Stimulated activated CD4-positive, alpha-beta T cell treated with anti-CD3 and anti-CD28 coated beads, Interleukin-12 subunit alpha, Interleukin-12 subunit beta, amount 100 ng/mL, for 4 hours (primary cell): Measurements from ENCODE around the gene ITPA.

Experiments used
- DNase-seq: peaks from one replicate; pipeline ENCODE4 v3.0.0-alpha.2; 2020

Gene ITPA

GRCh38 chr20:3229158-3229557 lies 19.9 kb downstream of the ITPA start:
- no peak for DNase-seq

GRCh38 chr20:3229798-3230197 lies 20.5 kb downstream of the ITPA start:
- DNase-seq = no peak

- no peak for DNase-seq
These were observed 21.8 kb downstream of the ITPA start for GRCh38 chr20:3231116-3231515.

GRCh38 chr20:3231889-3232588 lies 22.7 kb downstream of the ITPA start:
- no peak for DNase-seq

- no peak for DNase-seq
These were observed 24.1 kb downstream of the ITPA start for GRCh38 chr20:3233131-3233990.

- no peak for DNase-seq
These were observed 24.7 kb downstream of the ITPA start for GRCh38 chr20:3233991-3234498.

- DNase-seq = no peak
These were observed 26.5 kb downstream of the ITPA start for GRCh38 chr20:3235666-3236324.

- DNase-seq = no peak
These were observed 28.0 kb downstream of the ITPA start for GRCh38 chr20:3237011-3237957.

- DNase-seq = no peak
These were observed 28.8 kb downstream of the ITPA start for GRCh38 chr20:3237958-3238615.

- peak; percentile 35 for DNase-seq
These were observed 29.3 kb downstream of the ITPA start for GRCh38 chr20:3238616-3239025.

GRCh38 chr20:3239026-3239866 lies 29.9 kb downstream of the ITPA start, which contains the start of gene SLC4A11:
SLC4A11 (minus strand) TSS chr20:3239190; CDS start chr20:3239137, 53 bp downstream.
- peak; percentile 36 for DNase-seq

- DNase-seq = no peak
These were observed 30.8 kb downstream of the ITPA start for GRCh38 chr20:3239867-3240775.

GRCh38 chr20:3240776-3241363 lies 31.6 kb downstream of the ITPA start:
- DNase-seq = no peak

GRCh38 chr20:3242172-3242692 lies 32.9 kb downstream of the ITPA start:
- no peak for DNase-seq

GRCh38 chr20:3243718-3244358 lies 34.5 kb downstream of the ITPA start:
- no peak for DNase-seq

- DNase-seq = no peak
These were observed 35.3 kb downstream of the ITPA start for GRCh38 chr20:3244613-3245012.

- DNase-seq = no peak
These were observed 35.9 kb downstream of the ITPA start for GRCh38 chr20:3245156-3245555.

GRCh38 chr20:3245711-3246110 lies 36.4 kb downstream of the ITPA start:
- DNase-seq = no peak
